GM18870 (cell line): ENCODE data around the gene TP63.
"Not testable (repeated sequence)": the region's sequence is repeated elsewhere in the genome, so short reads cannot be mapped to it uniquely, and the experiment has no call there.

Experiments
- ATAC-seq: cut with Tn5 transposase; IDR thresholded peaks from one replicate; pipeline ENCODE4 v1.9.1; 2021; ENCODE audit warnings: moderate library complexity; ENCODE audit not compliant: unreplicated experiment

Gene TP63

DNA sequence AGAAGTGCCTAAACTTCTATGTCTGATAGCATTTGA is at the start of gene TP63:
Gene TP63 (plus strand): TSS at position 17 of the 36 bp plus-strand sequence. CDS start 127 bp downstream, outside the sequence.
- ATAC-seq: no peak

DNA sequence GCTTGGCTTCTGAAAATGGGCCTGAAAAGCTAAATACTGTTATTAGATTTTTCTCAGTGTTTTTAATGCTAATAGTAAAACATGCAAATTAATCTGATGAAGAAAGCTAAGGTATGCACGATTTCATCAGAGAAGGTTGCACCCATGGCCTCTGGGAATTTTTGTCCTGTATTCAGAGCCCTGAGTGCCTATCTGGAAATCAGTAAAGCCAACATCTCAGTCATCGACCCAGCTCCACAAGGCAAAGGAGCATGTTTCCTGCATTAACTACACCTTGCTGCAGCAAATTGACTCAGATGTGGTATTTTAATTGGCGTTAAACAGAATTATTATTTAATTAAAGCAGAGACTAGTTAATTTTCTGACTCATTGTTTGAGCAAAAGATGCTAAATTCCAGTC is 49.0 kb upstream of the TP63 start:
- ATAC-seq: no peak

DNA sequence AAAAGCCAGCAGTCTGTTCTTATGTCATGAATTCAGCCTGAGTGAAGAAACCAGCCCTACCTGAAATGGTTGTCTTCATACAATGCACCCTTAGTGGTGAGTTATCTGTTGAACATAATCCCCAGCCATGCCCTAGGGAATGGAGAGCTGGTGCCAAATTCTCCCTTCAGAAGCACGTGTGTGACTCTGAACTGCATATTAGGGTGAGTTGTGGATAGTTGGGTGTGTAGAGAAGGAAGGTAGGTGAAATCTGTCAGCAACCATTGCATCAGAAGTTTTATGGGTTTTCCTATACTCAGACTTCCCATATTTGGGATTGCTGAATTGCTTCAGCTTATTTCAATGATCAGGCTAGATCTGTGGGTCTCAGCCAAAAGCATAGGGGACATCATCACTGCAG is 46.5 kb upstream of the TP63 start:
- no peak for ATAC-seq

DNA sequence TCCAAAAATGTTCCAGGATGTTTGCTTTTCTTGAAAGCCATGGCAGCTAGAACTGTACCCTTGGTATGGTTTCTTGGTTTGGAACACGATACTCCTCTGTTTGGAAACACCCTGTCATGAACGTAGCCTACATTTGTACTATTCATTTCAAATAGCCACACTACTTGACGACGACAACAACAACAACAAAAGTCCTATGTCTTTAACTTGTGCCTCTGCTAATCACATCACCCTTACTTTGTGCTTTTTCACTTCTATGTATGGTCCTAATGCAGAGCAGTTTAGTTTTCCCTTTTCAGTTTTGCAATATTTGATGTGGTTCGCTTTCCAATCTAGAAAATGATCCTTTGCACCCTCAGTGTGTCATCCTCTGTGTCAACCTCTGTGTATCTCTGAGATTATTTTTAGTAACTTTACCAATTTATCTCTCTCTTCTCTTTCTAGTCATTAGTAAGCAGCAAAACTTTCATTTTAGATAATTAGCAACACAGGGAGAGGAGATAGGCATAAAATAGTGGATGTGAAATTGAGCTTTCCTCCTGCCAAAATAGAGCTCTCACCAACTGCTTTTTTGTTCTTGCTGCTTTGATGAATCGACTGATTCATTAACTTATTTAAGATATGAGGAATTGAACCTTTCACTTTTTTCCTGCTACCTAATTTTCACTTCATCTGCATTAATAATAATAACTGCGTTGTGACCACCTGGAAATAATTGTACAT is 44.1 kb upstream of the TP63 start:
- peak; percentile 93 for ATAC-seq

DNA sequence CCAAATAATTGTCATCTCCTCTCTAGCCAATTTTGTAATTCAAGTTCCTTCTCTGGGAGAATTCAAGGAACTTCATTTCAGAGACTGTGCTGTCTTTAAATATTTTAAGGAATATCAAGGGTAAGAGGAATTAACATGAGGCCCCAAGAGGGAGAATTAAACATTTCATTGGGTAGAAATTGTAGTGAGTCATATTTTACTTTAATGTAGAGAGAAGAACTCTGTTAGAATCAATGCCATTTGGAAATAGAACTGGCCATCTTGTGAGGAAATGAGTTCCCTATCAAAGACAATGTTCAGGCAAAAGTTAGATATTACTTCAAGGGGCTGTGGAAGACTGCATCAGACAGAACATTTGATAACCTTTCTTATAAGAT is 43.5 kb upstream of the TP63 start:
- no peak for ATAC-seq

DNA sequence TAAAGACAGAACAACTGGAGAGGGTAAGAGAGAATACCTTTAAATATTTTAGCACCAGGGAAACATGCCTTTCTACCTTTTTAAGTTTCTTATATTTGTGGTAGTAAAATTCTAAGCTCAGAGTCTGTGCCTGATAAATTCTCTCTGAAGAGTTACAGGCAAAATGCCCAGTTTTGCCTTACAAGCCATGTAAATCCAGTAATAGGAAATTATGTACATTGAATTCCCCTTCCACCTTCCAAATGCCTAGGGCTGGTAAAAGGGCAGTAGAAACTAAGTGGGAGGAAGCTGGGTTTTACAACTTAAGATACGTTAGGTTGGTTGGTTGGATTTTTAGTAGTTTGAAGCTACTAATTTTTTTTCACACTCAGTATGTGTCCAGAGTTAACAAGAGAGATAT is 43.1 kb upstream of the TP63 start:
- ATAC-seq: no peak

DNA sequence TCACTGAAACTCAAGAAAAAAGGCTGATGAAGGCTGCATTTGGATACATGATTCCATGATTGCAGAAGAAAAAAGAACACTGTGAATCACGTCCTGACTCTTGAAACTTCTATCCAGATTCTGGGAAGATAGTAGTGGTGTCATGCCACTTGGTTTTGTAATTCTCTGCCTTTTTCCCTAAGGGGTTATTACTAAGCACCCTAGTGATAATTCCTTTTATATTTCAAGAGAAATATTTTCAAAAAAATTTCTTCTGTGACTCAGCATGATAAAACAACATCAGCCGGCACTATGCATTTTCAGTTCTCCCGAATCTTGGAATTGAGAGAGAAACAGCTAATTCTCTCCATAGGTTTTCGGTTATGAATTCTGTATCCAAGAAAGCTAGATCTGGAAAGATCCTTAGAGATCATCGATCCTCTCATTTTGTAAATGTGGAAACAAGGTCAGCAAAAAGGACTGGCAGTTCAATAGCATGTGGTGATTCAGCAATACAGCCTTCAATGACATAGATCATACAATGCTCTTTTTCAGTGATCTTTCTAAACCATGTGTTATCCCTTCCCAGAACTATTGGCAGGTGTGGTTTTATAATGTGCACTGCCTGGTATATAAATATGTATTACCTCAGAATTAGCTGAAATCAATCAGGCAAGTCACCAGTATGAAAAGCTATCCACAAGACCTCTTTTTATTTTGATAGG is 42.6 kb upstream of the TP63 start:
- ATAC-seq: no peak

DNA sequence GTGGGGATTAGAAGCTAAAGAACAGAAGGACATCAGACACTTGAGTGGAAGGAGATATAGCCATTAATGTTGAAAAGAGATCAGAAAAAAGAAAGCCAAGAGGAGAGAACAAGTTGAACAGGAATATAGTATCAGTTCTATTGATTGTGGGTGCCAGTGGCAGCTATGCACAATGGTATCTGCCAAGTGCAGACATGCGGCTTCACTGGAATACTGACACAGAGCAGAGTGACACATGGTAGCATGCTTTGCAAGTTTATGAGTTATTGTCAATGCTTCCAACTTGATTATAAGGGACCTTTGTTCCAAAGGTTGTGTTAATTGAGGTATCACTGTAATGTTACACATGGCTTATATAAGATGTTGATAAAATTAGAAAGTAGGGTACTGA is 42.0 kb upstream of the TP63 start:
- ATAC-seq: no peak

DNA sequence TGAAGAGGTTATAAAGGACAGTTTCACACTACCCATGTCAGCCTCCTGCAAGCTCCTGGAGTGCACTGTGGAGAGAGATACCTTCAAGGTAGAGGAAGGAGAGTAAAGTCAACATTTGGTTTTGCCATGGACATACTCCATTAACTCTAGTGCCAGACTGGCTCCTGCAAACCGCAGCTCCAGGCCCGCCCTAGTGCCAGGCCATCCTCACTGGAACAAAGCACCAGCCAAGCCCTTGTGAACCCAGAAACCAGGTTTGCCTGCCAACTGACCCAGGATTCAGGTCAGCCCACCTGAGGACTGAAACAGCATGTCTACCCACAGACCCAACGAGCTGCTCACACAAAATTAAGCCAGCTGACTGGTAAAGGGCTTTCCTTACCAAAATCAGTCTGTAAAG is 41.0 kb upstream of the TP63 start:
- no peak for ATAC-seq

DNA sequence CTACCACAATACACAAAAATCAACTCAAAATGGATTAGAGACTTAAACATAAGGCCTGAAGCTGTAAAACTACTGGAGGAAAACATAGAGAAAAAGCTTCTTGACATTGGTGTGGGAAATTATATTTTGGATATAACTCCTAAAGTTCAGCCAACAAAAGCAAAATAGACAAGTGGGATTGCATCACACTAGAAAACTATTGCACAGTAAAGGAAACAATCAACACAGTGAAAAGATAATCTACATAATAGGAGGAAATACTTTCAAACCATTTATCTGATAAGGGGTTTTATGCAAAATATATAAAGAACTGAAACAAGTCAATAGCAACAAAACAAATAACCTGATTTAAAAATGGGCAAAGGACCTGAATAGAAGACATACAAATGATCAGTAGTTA is 37.6 kb upstream of the TP63 start:
- no peak for ATAC-seq

DNA sequence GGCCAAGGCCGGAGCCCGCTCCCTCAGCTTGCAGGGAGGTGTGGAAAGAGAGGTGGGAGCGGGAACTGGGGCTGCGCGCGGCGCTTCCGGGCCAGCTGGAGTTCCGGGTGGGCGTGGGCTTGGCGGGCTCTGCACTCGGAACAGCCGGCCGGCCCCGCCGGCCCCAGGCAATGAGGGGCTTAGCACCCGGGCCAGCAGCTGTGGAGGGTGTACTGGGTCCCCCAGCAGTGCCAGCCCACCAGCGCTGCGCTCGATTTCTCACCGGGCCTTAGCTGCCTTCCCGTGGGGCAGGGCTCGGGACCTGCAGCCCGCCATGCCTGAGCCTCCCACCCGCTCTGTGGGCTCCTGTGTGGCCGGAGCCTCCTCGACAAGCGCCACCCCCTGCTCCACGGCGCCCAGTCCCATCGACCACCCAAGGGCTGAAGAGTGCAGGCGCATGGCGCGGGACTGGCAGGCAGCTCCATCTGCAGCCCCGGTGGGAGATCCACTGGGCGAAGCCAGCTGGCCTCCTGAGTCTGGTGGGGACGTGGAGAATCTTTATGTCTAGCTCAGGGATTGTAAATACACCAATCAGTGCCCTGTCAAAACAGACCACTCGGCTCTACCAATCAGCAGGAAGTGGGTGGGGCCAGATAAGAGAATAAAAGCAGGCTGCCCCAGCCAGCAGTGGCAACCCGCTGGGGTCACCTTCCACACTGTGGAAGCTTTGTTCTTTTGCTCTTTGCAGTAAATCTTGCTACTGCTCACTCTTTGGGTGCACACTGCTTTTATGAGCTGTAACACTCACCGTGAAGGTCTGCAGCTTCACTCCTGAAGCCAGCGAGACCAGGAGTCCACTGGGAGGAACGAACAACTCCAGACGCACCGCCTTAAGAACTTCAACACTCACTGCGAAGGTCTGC is 34.9 kb upstream of the TP63 start:
- ATAC-seq: not testable (repeated sequence)

DNA sequence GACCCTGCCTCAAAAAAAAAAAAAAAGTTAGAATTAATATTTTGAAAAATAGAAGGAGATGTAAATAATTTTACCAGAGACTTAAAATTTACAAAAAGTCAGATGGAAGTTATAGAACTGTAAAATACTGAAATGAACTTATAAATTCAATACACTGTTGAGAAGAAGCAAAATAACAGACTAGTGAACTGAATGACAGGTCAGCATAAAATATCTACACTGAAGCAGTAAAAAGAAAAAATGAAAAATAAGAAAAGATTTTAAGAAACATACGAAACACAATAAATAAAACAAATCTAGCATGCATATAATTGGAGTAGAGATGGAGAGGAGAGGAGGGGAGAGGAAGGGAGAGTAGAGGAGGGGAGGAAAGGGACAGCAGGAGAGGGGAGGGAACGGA is 33.3 kb upstream of the TP63 start:
- ATAC-seq: no peak

DNA sequence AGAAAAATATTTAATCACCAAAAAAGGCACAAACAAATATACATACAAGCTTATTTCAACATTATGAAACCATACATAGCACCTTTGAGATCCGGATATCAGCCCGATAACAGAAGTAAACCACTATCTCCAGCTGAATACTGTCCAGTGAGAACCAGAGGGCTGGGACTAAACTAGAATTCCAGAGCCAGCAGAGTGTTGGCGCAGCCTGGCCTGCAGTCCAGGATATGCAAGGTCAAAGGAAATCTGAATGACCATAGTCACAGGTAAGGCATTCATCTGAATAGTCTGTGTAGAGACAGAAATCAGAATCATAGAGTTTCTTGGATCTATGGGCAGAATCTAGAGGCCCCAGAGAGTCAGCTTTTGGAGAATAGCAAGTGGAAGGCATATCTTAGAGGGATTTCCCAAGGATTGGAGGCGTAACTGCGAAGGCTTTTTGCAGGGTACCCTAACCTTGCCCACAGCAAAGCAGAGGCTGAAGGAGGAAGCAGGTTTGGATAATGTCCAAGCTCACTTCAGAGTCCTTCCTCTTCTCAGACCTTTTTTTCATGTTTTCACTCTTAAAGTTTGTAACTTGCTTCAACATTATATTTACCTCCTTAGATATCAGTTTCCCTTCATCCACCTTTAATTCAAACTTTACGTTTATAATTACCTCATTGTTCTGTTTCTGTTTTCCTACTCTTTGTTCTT is 32.5 kb upstream of the TP63 start:
- ATAC-seq: no peak

DNA sequence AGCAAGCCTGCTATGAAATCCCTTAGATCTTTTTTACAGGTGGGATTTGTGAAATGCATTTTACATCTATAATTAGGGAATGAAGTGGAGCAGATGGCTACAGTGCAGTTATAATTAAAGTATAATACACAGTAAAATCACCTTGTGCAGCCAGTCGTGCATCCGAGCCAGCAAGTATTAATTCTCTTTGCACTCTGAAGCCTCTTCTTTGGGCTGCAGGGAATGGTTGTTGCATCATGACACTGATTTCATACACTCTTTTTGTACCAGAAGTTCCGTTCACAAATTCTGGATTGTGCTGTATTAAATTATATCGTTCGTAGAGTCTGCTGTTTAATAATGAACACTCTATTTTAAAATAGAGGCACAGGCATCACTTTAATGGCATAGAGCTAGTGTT is 28.7 kb upstream of the TP63 start:
- no peak for ATAC-seq

DNA sequence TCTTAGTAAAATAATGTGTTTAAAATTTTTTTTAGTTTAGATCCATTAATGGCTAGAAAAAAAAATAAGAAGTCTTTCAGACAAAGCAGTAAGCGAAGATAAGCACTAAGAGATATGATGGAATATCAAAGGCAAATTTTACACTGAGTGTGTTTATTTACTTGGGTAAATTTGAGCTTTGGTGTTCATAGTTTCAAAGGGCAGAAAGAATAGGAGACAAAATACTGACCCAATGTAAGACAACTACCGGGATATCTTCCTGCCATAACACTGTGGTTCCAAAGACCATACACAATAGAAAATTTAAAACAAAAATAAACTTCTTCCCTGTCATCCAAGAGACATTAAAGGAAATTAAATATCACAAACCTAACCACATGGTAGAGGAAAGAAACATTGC is 25.5 kb upstream of the TP63 start:
- no peak for ATAC-seq

DNA sequence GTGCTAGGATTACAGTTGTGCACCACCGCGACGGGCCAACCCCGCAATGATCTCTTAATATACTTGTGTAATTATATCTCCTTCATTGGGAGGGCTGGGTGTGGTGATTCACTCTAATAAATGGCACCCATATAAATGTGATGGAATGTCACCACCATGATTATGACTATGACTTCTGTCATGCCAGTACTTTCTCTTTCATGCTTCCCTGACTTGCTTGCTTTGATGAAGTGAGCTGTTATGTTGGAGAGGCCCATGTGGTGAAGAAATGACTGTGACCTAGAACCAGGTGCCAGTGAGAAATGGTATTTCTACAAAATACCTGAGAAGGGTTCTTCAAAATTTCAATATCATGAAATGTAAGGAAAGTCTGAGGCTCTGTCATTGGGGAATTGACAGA is 24.4 kb upstream of the TP63 start:
- no peak for ATAC-seq

DNA sequence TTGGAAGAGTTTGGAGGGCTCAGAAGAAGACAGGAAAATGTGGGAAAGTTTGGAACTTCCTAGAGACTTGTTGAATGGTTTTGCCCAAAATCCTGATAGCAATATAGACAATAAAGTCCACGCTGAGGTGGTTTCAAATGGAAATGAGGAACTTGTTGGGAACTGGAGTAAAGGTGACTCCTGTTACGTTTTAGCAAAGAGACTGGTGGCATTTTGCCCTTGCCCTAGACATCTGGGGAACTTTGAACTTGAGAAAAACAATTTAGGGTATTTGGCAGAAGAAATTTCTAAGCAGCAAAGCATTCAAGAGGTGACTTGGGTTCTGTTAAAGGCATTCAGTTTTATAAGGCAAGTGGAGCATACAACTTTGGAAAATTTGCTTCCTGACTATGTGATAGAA is 18.5 kb upstream of the TP63 start:
- ATAC-seq: not testable (repeated sequence)

DNA sequence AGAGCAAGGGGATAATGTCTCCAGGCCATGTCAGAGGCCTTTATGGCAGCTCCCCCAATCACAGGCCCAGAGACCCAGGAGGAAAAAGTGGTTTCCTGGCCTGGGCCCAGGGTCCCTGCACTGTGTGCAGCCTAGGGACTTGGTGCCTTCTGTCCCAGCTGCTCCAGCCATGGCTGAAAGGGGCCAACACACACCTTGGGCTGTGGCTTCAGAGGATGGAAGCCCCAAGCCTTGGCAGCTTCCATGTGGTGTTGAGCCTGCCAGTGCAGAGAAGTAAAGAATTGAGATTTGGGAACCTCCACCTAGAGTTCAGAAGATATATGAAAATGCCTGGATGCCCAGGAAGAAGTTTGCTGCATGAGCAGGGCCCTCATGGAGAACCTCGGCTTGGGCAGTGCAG is 18.1 kb upstream of the TP63 start:
- ATAC-seq: no peak

DNA sequence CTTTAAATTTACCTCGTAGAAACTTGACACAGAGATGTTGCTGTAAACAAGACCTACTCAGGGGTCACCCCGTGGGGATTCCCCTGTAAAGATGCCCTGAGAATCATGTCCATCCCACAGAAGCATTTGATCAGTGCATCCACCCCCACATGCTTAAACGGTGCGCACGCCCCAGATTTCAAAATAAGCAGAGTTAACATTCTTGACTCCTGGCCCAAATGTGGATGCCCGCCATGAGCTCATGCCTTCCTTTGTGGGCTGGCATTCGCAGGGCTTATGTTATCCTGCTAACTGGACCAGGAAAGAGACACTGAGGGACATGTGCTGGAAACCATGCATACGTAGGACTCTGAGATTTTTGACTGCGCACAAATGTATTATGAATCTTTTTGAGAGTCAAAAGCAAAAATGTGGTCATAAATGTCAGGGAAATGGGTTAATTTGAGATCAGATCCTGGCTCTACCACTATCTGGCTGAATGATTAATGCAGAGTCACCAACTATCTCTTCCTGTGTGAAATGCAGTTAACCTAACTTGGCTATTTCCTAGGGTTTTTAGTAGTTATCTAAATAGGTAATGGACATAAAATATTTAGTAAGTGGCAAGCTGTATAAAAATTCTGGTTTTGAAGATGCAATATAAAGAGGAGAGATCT is 9.1 kb upstream of the TP63 start:
- ATAC-seq: no peak

DNA sequence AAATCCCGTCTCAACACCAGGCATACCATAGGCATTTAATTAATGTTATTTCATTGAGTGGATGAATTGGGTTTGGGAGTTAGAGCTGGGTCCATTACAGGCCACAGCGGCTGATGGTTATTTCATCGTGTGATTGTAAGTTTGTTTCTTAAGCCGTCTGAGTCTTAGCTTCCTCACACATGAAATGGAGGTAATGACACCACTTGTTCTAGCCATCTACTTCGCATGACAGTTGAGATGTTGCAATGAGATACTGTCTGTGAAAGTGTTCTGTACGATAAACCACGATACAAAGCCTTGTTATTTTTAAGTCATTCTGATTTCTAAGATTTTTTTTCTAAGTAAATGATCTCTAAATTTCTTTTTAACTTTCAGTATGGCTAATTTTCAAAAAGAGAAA is 8.6 kb upstream of the TP63 start:
- no peak for ATAC-seq

DNA sequence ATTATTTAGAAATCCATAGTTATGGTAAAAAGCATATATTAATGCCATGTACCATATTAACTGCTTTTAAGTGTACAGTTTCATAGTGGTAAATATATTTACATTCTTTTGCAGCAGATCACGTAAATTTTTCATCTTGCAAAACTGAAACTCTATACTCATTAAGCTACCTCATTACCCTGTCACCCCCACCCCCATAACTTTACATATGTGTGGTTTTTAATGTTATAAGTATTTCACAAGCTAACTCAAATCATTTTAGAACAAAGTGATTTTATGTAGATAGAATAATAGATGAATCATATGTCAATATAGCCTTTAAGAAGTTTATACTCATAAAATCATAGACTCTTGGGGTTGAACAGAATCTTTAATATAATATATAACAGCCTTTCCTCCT is 7.1 kb upstream of the TP63 start:
- ATAC-seq: no peak
